ENCODE measurements around the gene SLC46A1.
"Not testable (repeated sequence)": the region's sequence is repeated elsewhere in the genome, so short reads cannot be mapped to it uniquely, and the experiment has no call there.

Gene SLC46A1

GRCh38 chr17:28405632-28406472 lies at the start of gene SLC46A1:
Gene SLC46A1, minus strand, starts transcription at chr17:28406212. Its CDS starts 98 bp downstream, at chr17:28406114.
- peak; percentile 73 for FAIRE-seq

GRCh38 chr17:28449859-28450258 lies 43.8 kb upstream of the SLC46A1 start:
- no peak for FAIRE-seq

GRCh38 chr17:28447396-28447760 lies 41.4 kb upstream of the SLC46A1 start:
- no peak for FAIRE-seq

GRCh38 chr17:28446716-28447395 lies 40.8 kb upstream of the SLC46A1 start:
- FAIRE-seq: no peak

- no peak for FAIRE-seq
Observed at GRCh38 chr17:28443901-28444638, 38.1 kb upstream of the SLC46A1 start.

GRCh38 chr17:28434326-28434725 lies 28.3 kb upstream of the SLC46A1 start:
- FAIRE-seq: not testable (repeated sequence)

- FAIRE-seq: no peak
Observed at GRCh38 chr17:28433721-28434120, 27.7 kb upstream of the SLC46A1 start.

- not testable (repeated sequence) for FAIRE-seq
Observed at GRCh38 chr17:28427982-28428381, 22.0 kb upstream of the SLC46A1 start.

GRCh38 chr17:28427371-28427770 lies 21.4 kb upstream of the SLC46A1 start:
- no peak for FAIRE-seq

GRCh38 chr17:28426081-28426519 lies 20.1 kb upstream of the SLC46A1 start:
- FAIRE-seq: no peak

- no peak for FAIRE-seq
Observed at GRCh38 chr17:28425206-28425605, 19.2 kb upstream of the SLC46A1 start.

- no peak for FAIRE-seq
Observed at GRCh38 chr17:28421787-28422305, 15.8 kb upstream of the SLC46A1 start.

GRCh38 chr17:28416703-28417311 lies 10.8 kb upstream of the SLC46A1 start:
- FAIRE-seq: peak; percentile 88

GRCh38 chr17:28415886-28416285 lies 9.9 kb upstream of the SLC46A1 start:
- FAIRE-seq: no peak

- no peak for FAIRE-seq
Observed at GRCh38 chr17:28413804-28414203, 7.8 kb upstream of the SLC46A1 start.

- FAIRE-seq: no peak
Observed at GRCh38 chr17:28412099-28412498, 6.1 kb upstream of the SLC46A1 start.

- no peak for FAIRE-seq
Observed at GRCh38 chr17:28407974-28408306, 1.9 kb upstream of the SLC46A1 start.

- peak; percentile 95 for FAIRE-seq
Observed at GRCh38 chr17:28407130-28407973, 1.3 kb upstream of the SLC46A1 start.

GRCh38 chr17:28406473-28406814 lies 432 bp upstream of the SLC46A1 start:
- FAIRE-seq: no peak

- FAIRE-seq: no peak
Observed at GRCh38 chr17:28404812-28405570, 1.0 kb downstream of the SLC46A1 start.

- FAIRE-seq: no peak
Observed at GRCh38 chr17:28404461-28404811, 1.6 kb downstream of the SLC46A1 start.
